Cardiac muscle cell (in vitro differentiated cells and primary cell): Measurements from ENCODE around the gene IFNL3. TPM values are rescaled to one million over a fixed set of nuclear protein-coding genes. Genes with fewer than 3 reads are reported as not detected.

Source experiments
- DNase-seq, 2 donors: peaks; one replicate each; pipeline versions ENCODE4 v3.0.0 to v3.0.0-alpha.2; 2010 to 2017; ENCODE audit warnings: low read depth in 1 of 2, low spot score in 1 of 2
- H3K27ac ChIP-seq: fragments of 200-600 bp; sonication (generic); 2 replicates; pipeline ENCODE4 v1.5.1; 2016
- H3K27me3 ChIP-seq: fragments of 200-600 bp; sonication (generic); 2 replicates; pipeline ENCODE4 v1.6.0; 2016; ENCODE audit warnings: control low read depth
- H3K36me3 ChIP-seq: fragments of 200-600 bp; sonication (generic); 2 replicates; pipeline ENCODE4 v1.5.1; 2016; ENCODE audit warnings: control low read depth
- H3K4me1 ChIP-seq: fragments of 200-600 bp; sonication (generic); 2 replicates; pipeline ENCODE4 v1.8.1; 2017; ENCODE audit warnings: low read depth, mild to moderate bottlenecking, mixed run types
- H3K4me3 ChIP-seq: fragments of 200-600 bp; sonication (generic); 2 replicates; pipeline ENCODE4 v1.5.1; 2016; ENCODE audit warnings: mild to moderate bottlenecking
- H3K9me3 ChIP-seq: fragments of 200-600 bp; sonication (generic); 2 replicates; pipeline ENCODE4 v1.5.1; 2017; ENCODE audit warnings: low read depth, mild to moderate bottlenecking, control low read depth
- CTCF ChIP-seq: IDR thresholded peaks from 2 replicates; pipeline ENCODE4 v1.5.1; 2012; ENCODE audit warnings: low read depth, mild to moderate bottlenecking, low read length
- polyA plus RNA-seq: library from polyadenylated mRNA; unstranded; fragments of >200 nt; fragmentation: Nextera tagmentation; extraction: Ambion mirVana; gene quantifications from 2 replicates; pipeline ENCODE4 v1.2.1, GENCODE V29; 2016
- total RNA-seq: library from RNA; depleted of rRNA; stranded (reverse); fragments of >200 nt; gene quantifications from 2 replicates; pipeline ENCODE4 v1.2.3, GENCODE V29; 2016

IFNL3 gene
- total and polyA plus RNA-seq, 2 experiments from 2014 or later = not detected

- no peaks in the 10 kb centered on the region for H3K4me1 ChIP-seq
- no peaks in the 10 kb centered on the region for H3K36me3 ChIP-seq
- H3K9me3 ChIP-seq = no peaks in the 10 kb centered on the region
- no peak for TF ChIP-seq CTCF
- no peak overlapping the region for H3K27ac ChIP-seq
- DNase-seq = no peak
- H3K27me3 ChIP-seq = peaks cover 16% of the 10 kb centered on the region
- H3K4me3 ChIP-seq = no peak overlapping the region
Measured at GRCh38 chr19:39195755-39196154, 49.1 kb downstream of the IFNL3 start.

GRCh38 chr19:39194832-39195542 is 49.8 kb downstream of the IFNL3 start:
- DNase-seq = peak in 1 of 2 donors; percentile 34
- Histone ChIP-seq H3K27ac (no peak overlapping the region), H3K27me3 (peaks cover 16% of the 10 kb centered on the region), H3K4me3 (no peak overlapping the region), H3K9me3 (no peaks in the 10 kb centered on the region), H3K36me3 (no peaks in the 10 kb centered on the region), H3K4me1 (no peaks in the 10 kb centered on the region)
- no peak for TF ChIP-seq CTCF

GRCh38 chr19:39193803-39194202 is 51.0 kb downstream of the IFNL3 start:
- TF ChIP-seq CTCF = no peak
- Histone ChIP-seq H3K36me3 (no peaks in the 10 kb centered on the region), H3K27me3 (peaks cover 16% of the 10 kb centered on the region), H3K27ac (no peak overlapping the region), H3K4me1 (no peaks in the 10 kb centered on the region), H3K9me3 (no peaks in the 10 kb centered on the region), H3K4me3 (no peak overlapping the region)
- peak; percentile 12 to 48 for DNase-seq

Other genes starting within 250 kb of the IFNL3 start
- gene FBXO27, start 212.5 kb downstream of the IFNL3 start, total RNA-seq = 17.8 and 21.0 TPM in 2 replicates
- 9.1 and 13.4 TPM in 2 replicates for gene FBXO27, start 212.5 kb downstream of the IFNL3 start, polyA plus RNA-seq
- not detected in 2 replicates for gene ACP7, start 160.6 kb downstream of the IFNL3 start, total RNA-seq
- not detected in 2 replicates for gene ACP7, start 160.6 kb downstream of the IFNL3 start, polyA plus RNA-seq
- gene PAK4, start 119.2 kb downstream of the IFNL3 start, total RNA-seq = 28.7 and 57.9 TPM in 2 replicates
- 32.5 and 62.2 TPM in 2 replicates for gene PAK4, start 119.2 kb downstream of the IFNL3 start, polyA plus RNA-seq
- 10.3 and 16.1 TPM in 2 replicates for gene NCCRP1, start 48.0 kb downstream of the IFNL3 start, total RNA-seq
- 10.0 and 17.5 TPM in 2 replicates for gene NCCRP1, start 48.0 kb downstream of the IFNL3 start, polyA plus RNA-seq
- gene SYCN, start 40.7 kb downstream of the IFNL3 start, total RNA-seq = not detected in 2 replicates
- gene SYCN, start 40.7 kb downstream of the IFNL3 start, polyA plus RNA-seq = not detected in 2 replicates
- not detected in 2 replicates for gene IFNL4, start 3.9 kb upstream of the IFNL3 start, total RNA-seq
- gene IFNL4, start 3.9 kb upstream of the IFNL3 start, polyA plus RNA-seq = 0.17 TPM in 1 of 2 replicates, not detected in the other
- gene IFNL2, start 23.4 kb upstream of the IFNL3 start, total RNA-seq = not detected in 2 replicates
- gene IFNL2, start 23.4 kb upstream of the IFNL3 start, polyA plus RNA-seq = not detected in 2 replicates
- gene IFNL1, start 51.4 kb upstream of the IFNL3 start, total RNA-seq = not detected in 2 replicates
- gene IFNL1, start 51.4 kb upstream of the IFNL3 start, polyA plus RNA-seq = not detected in 2 replicates
- gene LRFN1, start 75.9 kb upstream of the IFNL3 start, total RNA-seq = 10.3 and 19.4 TPM in 2 replicates
- gene LRFN1, start 75.9 kb upstream of the IFNL3 start, polyA plus RNA-seq = 12.4 and 18.6 TPM in 2 replicates
- not detected in 2 replicates for gene GMFG, start 91.0 kb upstream of the IFNL3 start, total RNA-seq
- gene GMFG, start 91.0 kb upstream of the IFNL3 start, polyA plus RNA-seq = 2.3 and 3.2 TPM in 2 replicates
- 158 and 183 TPM in 2 replicates for gene SAMD4B, start 97.4 kb upstream of the IFNL3 start, total RNA-seq
- 120 and 139 TPM in 2 replicates for gene SAMD4B, start 97.4 kb upstream of the IFNL3 start, polyA plus RNA-seq
- gene PAF1, start 146.1 kb upstream of the IFNL3 start, total RNA-seq = 61.9 and 62.2 TPM in 2 replicates
- 64.4 and 78.3 TPM in 2 replicates for gene PAF1, start 146.1 kb upstream of the IFNL3 start, polyA plus RNA-seq
- gene MED29, start 146.4 kb upstream of the IFNL3 start, total RNA-seq = 43.8 and 70.6 TPM in 2 replicates
- gene MED29, start 146.4 kb upstream of the IFNL3 start, polyA plus RNA-seq = 59.6 and 67.3 TPM in 2 replicates
- 13.6 and 14.6 TPM in 2 replicates for gene ZFP36, start 161.8 kb upstream of the IFNL3 start, total RNA-seq
- 51.2 and 53.4 TPM in 2 replicates for gene ZFP36, start 161.8 kb upstream of the IFNL3 start, polyA plus RNA-seq
- gene PLEKHG2, start 167.7 kb upstream of the IFNL3 start, total RNA-seq = 40.7 and 45.4 TPM in 2 replicates
- gene PLEKHG2, start 167.7 kb upstream of the IFNL3 start, polyA plus RNA-seq = 30.5 and 40.0 TPM in 2 replicates
- gene RPS16, start 190.9 kb upstream of the IFNL3 start, total RNA-seq = 369 and 374 TPM in 2 replicates
- gene RPS16, start 190.9 kb upstream of the IFNL3 start, polyA plus RNA-seq = 508 and 542 TPM in 2 replicates
- 106 and 156 TPM in 2 replicates for gene SUPT5H, start 200.6 kb upstream of the IFNL3 start, total RNA-seq
- 145 and 185 TPM in 2 replicates for gene SUPT5H, start 200.6 kb upstream of the IFNL3 start, polyA plus RNA-seq
- gene TIMM50, start 235.8 kb upstream of the IFNL3 start, total RNA-seq = 80.4 and 108 TPM in 2 replicates
- gene TIMM50, start 235.8 kb upstream of the IFNL3 start, polyA plus RNA-seq = 93.3 and 101 TPM in 2 replicates